Stomach (tissue), 9 donors: Measurements from ENCODE around the gene MEGF6. TPM values are rescaled to one million over a fixed set of nuclear protein-coding genes. Genes with fewer than 3 reads are reported as not detected.
A peak's percentile ranks its signal among the peaks of the same experiment; 100 is the strongest.

Experiments used
- DNase-seq, 2 donors: peaks; one replicate each; pipeline versions ENCODE4 v3.0.0 to v3.0.0-alpha.2; 2013 to 2019
- H3K27ac ChIP-seq, 5 donors: fragments of 200-600 bp in 4 of 5; sonication (generic) in 4 of 5; one replicate each; pipeline ENCODE4 v1.5.1; 2013 to 2019; ENCODE audit warnings: mild to moderate bottlenecking in 1 of 5, moderate library complexity in 1 of 5
- H3K27me3 ChIP-seq, 3 donors: fragments of 200-600 bp; sonication (generic); one replicate each; pipeline ENCODE4 v1.5.1; 2017 to 2019; ENCODE audit warnings: mixed run types in 1 of 3
- H3K36me3 ChIP-seq, 4 donors: fragments of 200-600 bp; sonication (generic); 1 replicate in 3 of 4; 2 replicates in 1 of 4; pipeline ENCODE4 v1.5.1; 2016 to 2019
- H3K4me1 ChIP-seq, 4 donors: fragments of 200-600 bp; sonication (generic); one replicate each; pipeline ENCODE4 v1.5.1; 2016 to 2019
- H3K4me3 ChIP-seq, 4 donors: fragments of 200-600 bp; sonication (generic) in 3 of 4; one replicate each; pipeline ENCODE4 v1.5.1; 2016 to 2019; ENCODE audit warnings: mild to moderate bottlenecking in 1 of 4
- H3K9me3 ChIP-seq, 4 donors: fragments of 200-600 bp; sonication (generic); one replicate each; pipeline ENCODE4 v1.5.1; 2016 to 2019
- EP300 ChIP-seq: sonication (generic); formaldehyde crosslinking; IDR thresholded peaks from one replicate; pipeline ENCODE4 v1.6.1; 2017; ENCODE audit warnings: antibody characterized with exemption
- POLR2A ChIP-seq, 4 donors: fragments of 450-650 bp; IDR thresholded peaks; one replicate each; pipeline ENCODE4 v1.6.1; 2016; ENCODE audit warnings: antibody characterized with exemption in 4 of 4, control low read depth in 2 of 4, mild to moderate bottlenecking in 1 of 4, moderate library complexity in 1 of 4
- POLR2AphosphoS5 ChIP-seq, 3 donors: sonication (generic); formaldehyde crosslinking; IDR thresholded peaks; one replicate each; pipeline ENCODE4 v1.6.1; 2016; ENCODE audit warnings: antibody characterized with exemption in 3 of 3
- WGBS, 5 donors: extraction: QIAGEN DNeasy Blood & Tissue Kit in 3 of 5; methylation state at CpG; one replicate each; pipeline versions ENCODE4 v1.1.5 to v1.1.7; 2013 to 2018; 5-methylcytosine and 5-hydroxymethylcytosine counted together
- intact Hi-C: fragments of 100-400 bp; cut with DNase I; formaldehyde crosslinking; loops from one replicate; pipeline ENCODE4 v1.15.1; 2023; ENCODE audit warnings: low total_unique reads
- polyA plus RNA-seq, 3 donors: library from polyadenylated mRNA; stranded (reverse); fragments of 200-250 nt; gene quantifications; one replicate each; pipeline ENCODE4 v1.2.3, GENCODE V29; 2013
- total RNA-seq, 5 donors: library from RNA; depleted of rRNA; stranded (reverse); fragments of >200 nt; gene quantifications; one replicate each; pipeline versions ENCODE4 v1.1.0 to v1.2.3, GENCODE V29; 2014 to 2016
- TF ChIP-seq, protein P1 (sequence below), 7 experiments: fragments of 450-650 bp in 4 of 7; fragments of 200-600 bp in 3 of 7; sonication (generic) in 3 of 7; IDR thresholded peaks; one replicate each; pipeline ENCODE4 v1.5.1; 2016 to 2019; ENCODE audit warnings: antibody characterized with exemption in 7 of 7, control low read depth in 2 of 7, mild to moderate bottlenecking in 1 of 7
- donor health status: healthy with polysubstance abuse.
- donor health status: Bipolar disorder and iron deficiency.
- donor health status: healthy.

The MEGF6 gene
- total and polyA plus RNA-seq, 8 donors, result 2.6 to 57.2 (median 26.7) TPM

DNA sequence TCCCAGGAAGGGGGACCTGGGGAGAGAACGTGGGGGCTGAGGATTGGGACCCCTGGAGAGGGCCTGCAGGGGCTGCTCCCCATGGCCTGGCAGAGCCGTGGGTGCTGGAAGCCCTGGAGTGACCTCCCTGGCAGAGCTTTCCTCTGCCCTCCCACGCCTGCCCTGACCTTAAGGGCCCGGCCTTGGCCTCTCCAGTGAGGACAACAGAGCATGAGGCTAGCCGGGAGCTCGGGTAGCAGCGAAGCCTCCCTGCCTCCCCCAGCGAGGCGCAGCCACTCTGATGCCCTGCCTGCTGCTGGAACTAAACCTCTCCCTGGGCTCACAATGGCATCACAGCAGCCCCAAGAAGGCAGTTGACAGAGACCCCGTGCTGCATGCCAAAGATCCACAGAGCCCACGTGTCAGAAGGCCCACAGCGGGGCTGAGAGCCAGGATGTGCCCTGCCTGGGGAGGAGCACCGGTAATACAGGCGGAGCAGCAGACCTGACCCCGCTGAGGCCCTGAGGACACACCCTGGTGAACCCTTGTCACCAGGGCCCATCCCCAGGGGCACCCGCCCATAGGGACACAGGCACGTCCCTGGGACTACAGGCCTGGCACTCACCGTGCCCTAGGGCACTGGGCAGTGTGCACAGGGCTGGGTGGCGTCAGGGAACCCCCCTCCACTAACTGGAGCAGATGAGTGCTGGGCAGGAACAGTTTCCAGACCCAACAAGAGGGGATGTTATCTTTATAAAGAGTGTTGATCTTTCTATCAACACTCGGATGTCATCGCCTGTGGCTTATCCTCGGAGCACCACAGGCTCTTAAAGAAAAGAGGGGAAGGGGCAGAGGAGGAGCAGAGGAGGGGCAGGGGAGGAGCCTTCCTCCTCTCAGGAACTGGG is 108.4 kb downstream of the MEGF6 start:
- TF ChIP-seq, protein P1, sequence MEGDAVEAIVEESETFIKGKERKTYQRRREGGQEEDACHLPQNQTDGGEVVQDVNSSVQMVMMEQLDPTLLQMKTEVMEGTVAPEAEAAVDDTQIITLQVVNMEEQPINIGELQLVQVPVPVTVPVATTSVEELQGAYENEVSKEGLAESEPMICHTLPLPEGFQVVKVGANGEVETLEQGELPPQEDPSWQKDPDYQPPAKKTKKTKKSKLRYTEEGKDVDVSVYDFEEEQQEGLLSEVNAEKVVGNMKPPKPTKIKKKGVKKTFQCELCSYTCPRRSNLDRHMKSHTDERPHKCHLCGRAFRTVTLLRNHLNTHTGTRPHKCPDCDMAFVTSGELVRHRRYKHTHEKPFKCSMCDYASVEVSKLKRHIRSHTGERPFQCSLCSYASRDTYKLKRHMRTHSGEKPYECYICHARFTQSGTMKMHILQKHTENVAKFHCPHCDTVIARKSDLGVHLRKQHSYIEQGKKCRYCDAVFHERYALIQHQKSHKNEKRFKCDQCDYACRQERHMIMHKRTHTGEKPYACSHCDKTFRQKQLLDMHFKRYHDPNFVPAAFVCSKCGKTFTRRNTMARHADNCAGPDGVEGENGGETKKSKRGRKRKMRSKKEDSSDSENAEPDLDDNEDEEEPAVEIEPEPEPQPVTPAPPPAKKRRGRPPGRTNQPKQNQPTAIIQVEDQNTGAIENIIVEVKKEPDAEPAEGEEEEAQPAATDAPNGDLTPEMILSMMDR (IDR thresholded peaks at IDR 0.05), result no peak
- TF ChIP-seq EP300 (no peak), POLR2A (IDR thresholded peaks at IDR 0.05) (no peak), POLR2AphosphoS5 (IDR thresholded peaks at IDR 0.05) (no peak)
- Histone ChIP-seq H3K36me3 (peaks cover 0 to 20% (median 11%) of the 10 kb centered on the region in 4 donors), H3K27me3 (no peaks in the 10 kb centered on the region), H3K27ac (no peak overlapping the region), H3K9me3 (no peaks in the 10 kb centered on the region), H3K4me3 (no peak overlapping the region), H3K4me1 (no peaks in the 10 kb centered on the region)
- intact Hi-C loops, result no loop called here
- no peak for DNase-seq
- WGBS, 5 donors, result 76 to 83% (median 78%) methylated on average over 8 to 22 of the region's 22 CpGs

DNA sequence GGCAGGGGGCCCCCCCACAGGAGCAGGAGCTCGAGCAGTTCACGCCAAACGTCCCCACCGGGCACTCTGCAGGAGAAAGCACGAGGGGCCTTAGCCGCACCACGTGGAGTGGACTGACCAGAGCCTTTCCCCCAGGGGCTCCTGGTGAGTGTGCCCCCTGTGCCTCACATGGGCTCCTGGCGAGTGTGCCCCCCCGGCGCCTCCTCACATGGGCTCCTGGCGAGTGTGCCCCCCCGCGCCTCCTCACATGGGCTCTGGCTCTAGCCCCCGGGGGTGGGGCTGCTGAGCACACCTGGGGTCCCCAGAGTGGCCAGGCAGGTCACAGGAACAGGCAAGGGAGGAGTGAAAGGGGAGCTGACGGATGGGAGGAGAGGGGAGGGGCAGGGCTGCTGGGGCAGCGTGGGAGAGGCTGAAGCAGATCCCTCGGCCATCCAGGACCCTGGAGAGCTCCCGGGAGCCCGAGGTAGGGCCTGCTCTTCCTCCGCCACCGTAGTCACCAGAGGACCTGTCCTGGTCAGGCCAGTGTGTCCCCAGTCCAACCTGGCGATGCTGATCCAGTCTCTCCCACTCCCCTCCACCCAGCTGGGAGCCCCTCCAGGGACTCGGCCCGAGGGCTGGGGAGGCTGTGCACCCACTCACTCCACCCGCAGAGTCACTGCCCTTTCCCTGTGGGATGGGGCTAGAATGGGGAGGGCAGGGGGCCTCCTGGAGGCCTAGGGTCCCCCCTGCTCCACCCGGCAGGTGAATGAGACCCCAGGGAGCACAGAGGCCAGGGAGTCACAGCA is 109.3 kb downstream of the MEGF6 start:
- Histone ChIP-seq H3K4me3 (no peak overlapping the region), H3K9me3 (no peaks in the 10 kb centered on the region), H3K27me3 (no peaks in the 10 kb centered on the region), H3K4me1 (no peaks in the 10 kb centered on the region), H3K27ac (no peak overlapping the region), H3K36me3 (peaks cover 0 to 14% (median 6%) of the 10 kb centered on the region in 4 donors)
- WGBS, 5 donors, result 44 to 68% (median 61%) methylated on average over 13 to 26 of the region's 26 CpGs
- DNase-seq, result peak; percentile 34 to 85
- intact Hi-C loops, result no loop called here
- no peak for TF ChIP-seq EP300
- no peak for TF ChIP-seq POLR2AphosphoS5 (IDR thresholded peaks at IDR 0.05)
- TF ChIP-seq, protein P1 (IDR thresholded peaks at IDR 0.05), result no peak
- TF ChIP-seq POLR2A (IDR thresholded peaks at IDR 0.05), result no peak

- H3K4me1 ChIP-seq, result no peaks in the 10 kb centered on the region
- no peaks in the 10 kb centered on the region for H3K27me3 ChIP-seq
- intact Hi-C loops, result no loop called here
- no peaks in the 10 kb centered on the region for H3K9me3 ChIP-seq
- H3K4me3 ChIP-seq, result no peak overlapping the region
- no peak overlapping the region for H3K27ac ChIP-seq
- no peak for DNase-seq
- peaks cover 0 to 8% (median 3%) of the 10 kb centered on the region in 4 donors for H3K36me3 ChIP-seq
- WGBS, 5 donors, result 66 to 78% (median 72%) methylated on average over 7 to 17 of the region's 17 CpGs; no CpG with 5 or more reads in 1 of the 5 donors
- TF ChIP-seq POLR2A (IDR thresholded peaks at IDR 0.05) (no peak), POLR2AphosphoS5 (IDR thresholded peaks at IDR 0.05) (no peak)
- TF ChIP-seq, protein P1 (IDR thresholded peaks at IDR 0.05), result no peak
Measured at GRCh38 chr1:3501437-3501836, 109.9 kb downstream of the MEGF6 start.

DNA sequence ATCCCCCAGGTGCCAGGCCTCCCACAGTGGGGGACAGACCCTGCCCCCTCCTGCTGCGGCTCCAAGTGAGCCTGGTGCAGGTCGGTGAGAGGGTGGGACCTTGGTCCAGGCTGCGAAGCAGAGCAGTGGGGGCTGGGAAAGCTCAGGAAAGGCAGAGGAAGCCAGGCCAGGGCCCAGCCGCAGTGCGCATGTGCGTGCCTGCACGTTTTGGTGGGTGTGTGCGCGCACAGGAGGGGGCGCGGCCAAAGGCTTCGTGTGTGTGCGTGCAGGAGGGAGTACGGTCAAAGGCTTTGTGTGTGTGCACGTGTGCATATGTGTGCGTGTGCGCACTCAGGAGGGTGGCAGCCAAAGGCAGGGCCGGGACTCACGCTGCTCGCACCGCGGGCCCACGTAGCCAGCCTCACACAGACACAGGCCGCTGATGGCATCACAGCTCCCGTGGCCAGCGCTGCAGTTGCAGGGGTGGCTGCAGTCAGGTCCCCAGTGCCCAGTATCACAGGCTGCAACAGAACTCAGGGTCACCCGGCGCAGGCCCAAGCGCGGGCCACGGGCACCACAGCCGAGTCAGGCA is 111.0 kb downstream of the MEGF6 start:
- intact Hi-C loops, result no loop called here
- no peaks in the 10 kb centered on the region for H3K27me3 ChIP-seq
- DNase-seq, result no peak

More for the DNA sequence above, 111.0 kb downstream of the MEGF6 start:
- peaks cover 0 to 8% (median 3%) of the 10 kb centered on the region in 4 donors for H3K36me3 ChIP-seq
- no peaks in the 10 kb centered on the region for H3K4me1 ChIP-seq
- WGBS, 5 donors, result 86 to 92% (median 87%) methylated on average over 25 to 32 of the region's 32 CpGs
- no peak overlapping the region for H3K4me3 ChIP-seq
- TF ChIP-seq, protein P1 (IDR thresholded peaks at IDR 0.05), result no peak
- TF ChIP-seq POLR2AphosphoS5 (IDR thresholded peaks at IDR 0.05) (no peak), EP300 (no peak), POLR2A (IDR thresholded peaks at IDR 0.05) (no peak)
- H3K9me3 ChIP-seq, result no peaks in the 10 kb centered on the region
- no peak overlapping the region for H3K27ac ChIP-seq
